Measurements from ENCODE around the gene FJX1.

- TF ChIP-seq CTCF (IDR thresholded peaks at IDR 0.05; ENCODE audit: low read depth, low read length, poor library complexity, severe bottlenecking) (no peak), EZH2phosphoT487 (IDR thresholded peaks at IDR 0.05; ENCODE audit: borderline replicate concordance, low read length) (no peak)
Observed at GRCh38 chr11:35598254-35599125, 19.8 kb upstream of the FJX1 start.

Data from DOHH2 (cell line).